Mucosa of rectum (tissue), 2 donors: Measurements from ENCODE around the gene ADCY6.

Experiments used
- H3K27ac ChIP-seq, 2 donors: one replicate each; pipeline ENCODE4 v1.7.0; 2013; ENCODE audit warnings: inconsistent platforms in 2 of 2, low read depth in 2 of 2, low read length in 2 of 2
- H3K27me3 ChIP-seq, 2 donors: one replicate each; pipeline ENCODE4 v1.7.0; 2013; ENCODE audit warnings: low read length in 2 of 2; ENCODE audit not compliant: control insufficient read depth in 2 of 2, insufficient read depth in 2 of 2
- H3K36me3 ChIP-seq, 2 donors: one replicate each; pipeline ENCODE4 v1.7.0; 2013; ENCODE audit warnings: low read length in 2 of 2; ENCODE audit not compliant: control insufficient read depth in 2 of 2, insufficient read depth in 2 of 2
- H3K4me1 ChIP-seq, 2 donors: one replicate each; pipeline ENCODE4 v1.7.0; 2013; ENCODE audit warnings: low read length in 2 of 2, mild to moderate bottlenecking in 1 of 2; ENCODE audit not compliant: control insufficient read depth in 2 of 2, insufficient read depth in 2 of 2
- H3K4me3 ChIP-seq, 2 donors: one replicate each; pipeline ENCODE4 v1.7.0; 2013; ENCODE audit warnings: low read length in 2 of 2
- H3K9ac ChIP-seq, 2 donors: one replicate each; pipeline ENCODE4 v1.7.0; 2013; ENCODE audit warnings: low read length in 2 of 2, low read depth in 1 of 2, mild to moderate bottlenecking in 1 of 2
- H3K9me3 ChIP-seq, 2 donors: one replicate each; pipeline ENCODE4 v1.7.0; 2013; ENCODE audit warnings: low read length in 2 of 2; ENCODE audit not compliant: control insufficient read depth in 2 of 2
- donor health status: healthy.
- donor health status: Normal muscosa, but diverticular disease.

Gene ADCY6

GRCh38 chr12:48815126-48816110 is 26.5 kb upstream of the ADCY6 start:
- peak overlapping the region; percentile 86 to 94 for H3K4me3 ChIP-seq
- peak overlapping the region; percentile 94 to 96 for H3K9ac ChIP-seq
- H3K36me3 ChIP-seq, result no peaks in the 10 kb centered on the region
- H3K27ac ChIP-seq, result peak overlapping the region; percentile 90 to 96
- H3K4me1 ChIP-seq, result peaks cover 25 to 44% of the 10 kb centered on the region in 2 donors
- H3K9me3 ChIP-seq, result no peaks in the 10 kb centered on the region
- H3K27me3 ChIP-seq, result no peaks in the 10 kb centered on the region

GRCh38 chr12:48814262-48815125 is 25.6 kb upstream of the ADCY6 start:
- peaks cover 25 to 44% of the 10 kb centered on the region in 2 donors for H3K4me1 ChIP-seq
- H3K36me3 ChIP-seq, result no peaks in the 10 kb centered on the region
- peak overlapping the region; percentile 94 to 96 for H3K9ac ChIP-seq
- H3K27me3 ChIP-seq, result no peaks in the 10 kb centered on the region
- H3K9me3 ChIP-seq, result no peaks in the 10 kb centered on the region
- peak overlapping the region; percentile 90 to 96 for H3K27ac ChIP-seq
- peak overlapping the region; percentile 86 to 94 for H3K4me3 ChIP-seq

- Histone ChIP-seq H3K9ac (peak overlapping the region; percentile 94 to 96), H3K9me3 (no peaks in the 10 kb centered on the region), H3K4me1 (peaks cover 25 to 44% of the 10 kb centered on the region in 2 donors), H3K27ac (peak overlapping the region; percentile 90 to 96), H3K27me3 (no peaks in the 10 kb centered on the region), H3K36me3 (no peaks in the 10 kb centered on the region), H3K4me3 (peak overlapping the region; percentile 86 to 94)
These were observed 24.8 kb upstream of the ADCY6 start for GRCh38 chr12:48813465-48814261.

GRCh38 chr12:48812389-48812788 is 23.5 kb upstream of the ADCY6 start:
- Histone ChIP-seq H3K4me3 (no peak overlapping the region), H3K9ac (no peak overlapping the region), H3K27me3 (no peaks in the 10 kb centered on the region), H3K9me3 (no peaks in the 10 kb centered on the region), H3K4me1 (peaks cover 18 to 36% of the 10 kb centered on the region in 2 donors), H3K27ac (peak overlapping the region; percentile 25 to 32), H3K36me3 (no peaks in the 10 kb centered on the region)

- no peak overlapping the region for H3K9ac ChIP-seq
- H3K9me3 ChIP-seq, result no peaks in the 10 kb centered on the region
- no peaks in the 10 kb centered on the region for H3K36me3 ChIP-seq
- H3K4me3 ChIP-seq, result no peak overlapping the region
- no peaks in the 10 kb centered on the region for H3K27me3 ChIP-seq
- H3K4me1 ChIP-seq, result peaks cover 10 to 32% of the 10 kb centered on the region in 2 donors
- peak overlapping the region; percentile 25 to 46 for H3K27ac ChIP-seq
These were observed 22.7 kb upstream of the ADCY6 start for GRCh38 chr12:48811437-48812090.

GRCh38 chr12:48810903-48811431 is 22.1 kb upstream of the ADCY6 start:
- no peaks in the 10 kb centered on the region for H3K27me3 ChIP-seq
- H3K36me3 ChIP-seq, result no peaks in the 10 kb centered on the region
- H3K4me3 ChIP-seq, result no peak overlapping the region
- peaks cover 4 to 27% of the 10 kb centered on the region in 2 donors for H3K4me1 ChIP-seq
- H3K9me3 ChIP-seq, result no peaks in the 10 kb centered on the region
- H3K27ac ChIP-seq, result peak overlapping the region; percentile 16 to 46
- H3K9ac ChIP-seq, result no peak overlapping the region

GRCh38 chr12:48807981-48808380 is 19.1 kb upstream of the ADCY6 start:
- Histone ChIP-seq H3K27ac (no peak overlapping the region), H3K9me3 (no peaks in the 10 kb centered on the region), H3K36me3 (no peaks in the 10 kb centered on the region), H3K9ac (no peak overlapping the region), H3K27me3 (no peaks in the 10 kb centered on the region), H3K4me1 (peaks cover 0 to 11% of the 10 kb centered on the region in 2 donors), H3K4me3 (no peak overlapping the region)

GRCh38 chr12:48803675-48804074 is 14.8 kb upstream of the ADCY6 start:
- Histone ChIP-seq H3K36me3 (no peaks in the 10 kb centered on the region), H3K4me1 (no peaks in the 10 kb centered on the region), H3K4me3 (no peak overlapping the region), H3K27me3 (no peaks in the 10 kb centered on the region), H3K27ac (no peak overlapping the region), H3K9me3 (no peaks in the 10 kb centered on the region), H3K9ac (no peak overlapping the region)

GRCh38 chr12:48800971-48801370 is 12.1 kb upstream of the ADCY6 start:
- Histone ChIP-seq H3K27me3 (no peaks in the 10 kb centered on the region), H3K9ac (no peak overlapping the region), H3K4me3 (no peak overlapping the region), H3K9me3 (no peaks in the 10 kb centered on the region), H3K36me3 (no peaks in the 10 kb centered on the region), H3K27ac (no peak overlapping the region), H3K4me1 (peaks cover 4% of the 10 kb centered on the region in 2 donors)
